ENCODE data around the gene RGS6.

DNA sequence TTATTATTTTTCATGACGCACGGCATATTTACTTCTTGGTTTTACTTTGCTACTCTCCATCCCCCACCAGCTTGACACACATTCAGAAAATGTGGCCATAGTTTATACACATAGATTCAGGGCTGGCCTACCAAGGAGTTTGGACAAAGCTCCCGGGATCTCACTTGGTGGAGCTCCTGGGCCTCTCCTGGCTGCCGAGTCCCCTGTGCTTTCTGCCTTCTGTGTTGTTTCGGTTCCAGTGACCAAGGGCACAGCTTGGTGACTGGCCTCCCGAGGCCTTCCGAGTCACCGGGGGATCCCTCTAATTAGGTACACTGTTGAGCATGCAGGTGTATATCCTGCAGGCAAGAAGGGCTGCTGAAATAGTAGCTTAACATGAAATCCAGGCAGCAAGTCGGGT is 63.5 kb downstream of the RGS6 start:
- no peak for TF ChIP-seq CTCF (IDR thresholded peaks at IDR 0.05)
- no peak for TF ChIP-seq POLR2A (IDR thresholded peaks at IDR 0.05)

All from thyroid gland (tissue), 4 donors.